Fibroblast of lung (primary cell): ENCODE results near the gene STXBP5L. TPM values are rescaled to one million over a fixed set of nuclear protein-coding genes. Genes with fewer than 3 reads are reported as not detected.

Experiments
- DNase-seq, 2 donors: peaks; one replicate each; pipeline versions ENCODE4 v3.0.0 to v3.0.0-alpha.2; 2010; ENCODE audit warnings: low read depth in 2 of 2
- H2AFZ ChIP-seq: 2 replicates; pipeline ENCODE4 v1.5.1; 2012; ENCODE audit warnings: low read length, control low read depth, inconsistent platforms
- H3K27ac ChIP-seq: 2 replicates; pipeline ENCODE4 v1.5.1; 2011; ENCODE audit warnings: low read length, control low read depth; ENCODE audit not compliant: insufficient read depth
- H3K27me3 ChIP-seq: 2 replicates; pipeline ENCODE4 v1.5.1; 2011; ENCODE audit warnings: mild to moderate bottlenecking, low read length; ENCODE audit not compliant: control insufficient read depth, insufficient read depth
- H3K36me3 ChIP-seq: 2 replicates; pipeline ENCODE4 v1.5.1; 2011; ENCODE audit warnings: low read length; ENCODE audit not compliant: control insufficient read depth, insufficient read depth
- H3K4me1 ChIP-seq: 2 replicates; pipeline ENCODE4 v1.5.1; 2011; ENCODE audit warnings: low read length; ENCODE audit not compliant: control insufficient read depth, insufficient read depth; ENCODE audit errors: extremely low read depth
- H3K4me2 ChIP-seq: 2 replicates; pipeline ENCODE4 v1.5.1; 2011; ENCODE audit warnings: low read length, control low read depth; ENCODE audit not compliant: insufficient read depth; ENCODE audit errors: extremely low read depth
- H3K4me3 ChIP-seq, 4 experiments: fragments of 200-600 bp in 1 of 4; sonication (generic) in 1 of 4; replicated peaks in 1 of 4; 2 replicates each; pipeline ENCODE4 v1.5.1; 2011 to 2016; ENCODE audit warnings: low read length in 4 of 4, low read depth in 3 of 4, mild to moderate bottlenecking in 3 of 4, control low read depth in 2 of 4, inconsistent platforms in 1 of 4, mixed read lengths in 1 of 4; ENCODE audit not compliant: insufficient read depth in 1 of 4; ENCODE audit errors: control extremely low read depth in 1 of 4
- H3K79me2 ChIP-seq: 2 replicates; pipeline ENCODE4 v1.5.1; 2012; ENCODE audit warnings: mild to moderate bottlenecking, low read length, inconsistent platforms; ENCODE audit not compliant: control insufficient read depth, insufficient read depth
- H3K9ac ChIP-seq: 2 replicates; pipeline ENCODE4 v1.5.1; 2011; ENCODE audit warnings: mild to moderate bottlenecking, low read length, control low read depth; ENCODE audit not compliant: insufficient read depth
- H3K9me3 ChIP-seq: 2 replicates; pipeline ENCODE4 v1.5.1; 2012; ENCODE audit warnings: low read depth, low read length; ENCODE audit not compliant: control insufficient read depth, insufficient read depth
- H4K20me1 ChIP-seq: 2 replicates; pipeline ENCODE4 v1.5.1; 2011; ENCODE audit warnings: low read length; ENCODE audit not compliant: control insufficient read depth, insufficient read depth; ENCODE audit errors: extremely low read depth
- EZH2 ChIP-seq: IDR thresholded peaks from 2 replicates; pipeline ENCODE4 v1.5.1; 2012; ENCODE audit warnings: low read length, control low read depth, mild to moderate bottlenecking; ENCODE audit errors: missing control alignments
- polyA plus RNA-seq, 2 donors: library from polyadenylated mRNA; depleted of rRNA in 1 of 2; stranded (reverse) in 1 of 2; unstranded in 1 of 2; fragments of >200 nt; gene quantifications; 2 replicates each; pipeline ENCODE4 v1.2.1, GENCODE V29; 2011 to 2012; ENCODE audit warnings: missing spikeins in 1 of 2
- total RNA-seq: library from RNA; depleted of rRNA; stranded (reverse); fragments of >200 nt; gene quantifications from 2 replicates; pipeline ENCODE4 v1.2.1, GENCODE V29; 2014
- TF ChIP-seq, protein P1 (sequence below), 2 donors: IDR thresholded peaks in 1 of 2; conservative IDR thresholded peaks in 1 of 2; 1 replicate in 1 of 2; 2 replicates in 1 of 2; pipeline ENCODE4 v1.5.1; 2011 to 2012; ENCODE audit warnings: low read length in 2 of 2, control low read depth in 1 of 2, inconsistent platforms in 1 of 2, low read depth in 1 of 2, mild to moderate bottlenecking in 1 of 2

Gene STXBP5L
- total and polyA plus RNA-seq, 2 donors (not counting 1 experiment from before 2014, with no cell fraction given) = not detected

DNA sequence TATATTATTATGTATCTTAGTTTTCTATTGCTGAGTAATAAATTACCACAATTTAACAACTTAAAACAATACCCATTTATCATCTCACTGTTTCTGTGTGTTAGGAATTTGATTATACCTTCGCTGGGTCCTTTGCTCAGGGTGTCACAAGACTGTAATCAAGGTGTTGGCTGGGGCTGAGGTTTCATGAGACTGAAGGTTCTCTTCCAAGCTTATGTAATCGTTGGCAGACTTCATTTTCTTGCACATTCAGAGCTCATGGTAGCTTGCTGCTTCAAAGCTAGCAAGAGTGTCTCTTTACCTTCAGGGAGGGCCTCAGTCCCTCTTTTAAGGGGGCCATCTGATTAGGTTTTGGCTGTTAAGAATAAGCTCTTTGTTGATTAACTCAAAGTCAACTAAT, 344.7 kb downstream of the STXBP5L start:
- Histone ChIP-seq H3K4me1 (no peaks in the 10 kb centered on the region), H3K4me3 (no peak overlapping the region), H2AFZ (no peak overlapping the region), H3K27ac (no peak overlapping the region), H3K9ac (no peak overlapping the region), H3K36me3 (no peaks in the 10 kb centered on the region), H3K79me2 (no peaks in the 10 kb centered on the region), H3K27me3 (no peaks in the 10 kb centered on the region), H3K9me3 (no peaks in the 10 kb centered on the region), H3K4me2 (no peak overlapping the region), H4K20me1 (no peaks in the 10 kb centered on the region)
- DNase-seq = no peak
- no peak for TF ChIP-seq EZH2
- TF ChIP-seq, protein P1, sequence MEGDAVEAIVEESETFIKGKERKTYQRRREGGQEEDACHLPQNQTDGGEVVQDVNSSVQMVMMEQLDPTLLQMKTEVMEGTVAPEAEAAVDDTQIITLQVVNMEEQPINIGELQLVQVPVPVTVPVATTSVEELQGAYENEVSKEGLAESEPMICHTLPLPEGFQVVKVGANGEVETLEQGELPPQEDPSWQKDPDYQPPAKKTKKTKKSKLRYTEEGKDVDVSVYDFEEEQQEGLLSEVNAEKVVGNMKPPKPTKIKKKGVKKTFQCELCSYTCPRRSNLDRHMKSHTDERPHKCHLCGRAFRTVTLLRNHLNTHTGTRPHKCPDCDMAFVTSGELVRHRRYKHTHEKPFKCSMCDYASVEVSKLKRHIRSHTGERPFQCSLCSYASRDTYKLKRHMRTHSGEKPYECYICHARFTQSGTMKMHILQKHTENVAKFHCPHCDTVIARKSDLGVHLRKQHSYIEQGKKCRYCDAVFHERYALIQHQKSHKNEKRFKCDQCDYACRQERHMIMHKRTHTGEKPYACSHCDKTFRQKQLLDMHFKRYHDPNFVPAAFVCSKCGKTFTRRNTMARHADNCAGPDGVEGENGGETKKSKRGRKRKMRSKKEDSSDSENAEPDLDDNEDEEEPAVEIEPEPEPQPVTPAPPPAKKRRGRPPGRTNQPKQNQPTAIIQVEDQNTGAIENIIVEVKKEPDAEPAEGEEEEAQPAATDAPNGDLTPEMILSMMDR (conservative IDR thresholded peaks at IDR 0.05 in 1 of 2, IDR thresholded peaks at IDR 0.05 in 1 of 2; ENCODE audit: low read depth in 1 of 2, low read length in 2 of 2) = no peak

DNA sequence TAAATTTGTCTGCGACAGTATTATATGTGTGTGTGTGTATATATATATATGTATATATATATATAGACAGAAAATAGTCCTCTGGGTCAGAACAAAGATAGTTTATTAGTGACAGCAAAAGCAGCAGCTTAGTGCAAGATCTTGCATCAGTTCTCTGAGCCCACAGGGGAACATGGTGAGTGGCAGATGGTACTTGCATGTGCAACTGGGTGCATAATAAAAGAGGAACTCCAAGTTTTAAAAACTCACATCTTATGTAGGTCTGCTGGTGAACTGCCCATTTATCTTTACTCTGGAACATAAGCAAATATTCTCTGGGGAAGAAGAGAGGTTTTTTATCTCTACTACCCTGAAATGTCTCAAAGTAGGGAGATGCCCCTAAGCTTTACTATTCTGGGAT, 361.4 kb downstream of the STXBP5L start:
- no peaks in the 10 kb centered on the region for H3K36me3 ChIP-seq
- H3K4me1 ChIP-seq = no peaks in the 10 kb centered on the region
- no peak overlapping the region for H3K4me2 ChIP-seq
- no peaks in the 10 kb centered on the region for H3K27me3 ChIP-seq
- no peak overlapping the region for H3K4me3 ChIP-seq
- no peaks in the 10 kb centered on the region for H3K79me2 ChIP-seq
- no peak overlapping the region for H3K9ac ChIP-seq
- no peaks in the 10 kb centered on the region for H3K9me3 ChIP-seq
- no peak overlapping the region for H2AFZ ChIP-seq
- TF ChIP-seq EZH2 = no peak
- TF ChIP-seq, protein P1 (conservative IDR thresholded peaks at IDR 0.05 in 1 of 2, IDR thresholded peaks at IDR 0.05 in 1 of 2; ENCODE audit: low read depth in 1 of 2, low read length in 2 of 2) = no peak
- no peaks in the 10 kb centered on the region for H4K20me1 ChIP-seq
- no peak for DNase-seq
- no peak overlapping the region for H3K27ac ChIP-seq

DNA sequence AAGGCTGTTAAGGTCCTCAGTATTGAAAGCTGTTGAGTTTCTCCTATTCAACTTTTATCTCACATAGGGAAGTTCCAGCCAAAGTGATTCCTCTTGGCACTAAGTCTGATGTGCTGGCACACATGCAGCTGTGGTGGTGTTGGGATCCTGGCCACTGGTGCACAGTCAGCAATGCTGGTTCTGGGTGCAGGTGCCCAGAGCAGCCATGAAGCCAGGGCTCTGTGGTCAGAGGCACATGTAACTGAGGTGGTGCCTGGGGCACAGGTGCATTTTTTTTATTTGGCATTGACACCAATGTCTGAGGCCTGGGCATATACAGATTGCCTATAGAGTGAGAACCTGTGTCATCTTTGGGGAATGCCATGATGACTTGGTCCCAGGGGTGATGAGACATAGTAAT, 366.4 kb downstream of the STXBP5L start:
- Histone ChIP-seq H3K4me3 (no peak overlapping the region), H3K27me3 (no peaks in the 10 kb centered on the region), H3K4me2 (no peak overlapping the region), H4K20me1 (no peaks in the 10 kb centered on the region), H3K79me2 (no peaks in the 10 kb centered on the region), H3K9ac (no peak overlapping the region), H3K4me1 (no peaks in the 10 kb centered on the region), H2AFZ (no peak overlapping the region), H3K27ac (no peak overlapping the region), H3K36me3 (no peaks in the 10 kb centered on the region), H3K9me3 (no peaks in the 10 kb centered on the region)
- no peak for DNase-seq
- TF ChIP-seq, protein P1 (conservative IDR thresholded peaks at IDR 0.05 in 1 of 2, IDR thresholded peaks at IDR 0.05 in 1 of 2; ENCODE audit: low read depth in 1 of 2, low read length in 2 of 2) = no peak
- TF ChIP-seq EZH2 = no peak
